Aorta (tissue), 5 donors: ENCODE data around the gene NUP210. TPM values are rescaled to one million over a fixed set of nuclear protein-coding genes. Genes with fewer than 3 reads are reported as not detected.
A peak's percentile ranks its signal among the peaks of the same experiment; 100 is the strongest.

Source experiments
- ATAC-seq: fragments of 200-7000 bp; cut with Tn5 transposase; one replicate; pipeline ENCODE4 v1.9.1; 2022; ENCODE audit warnings: moderate library complexity; ENCODE audit not compliant: low FRiP score
- DNase-seq, 2 donors: peaks; one replicate each; pipeline ENCODE4 v3.0.0-alpha.2; 2020
- H3K27ac ChIP-seq, 2 donors: one replicate each; pipeline ENCODE4 v1.5.1; 2013; ENCODE audit warnings: low read length in 2 of 2, mild to moderate bottlenecking in 2 of 2, moderate library complexity in 2 of 2, control low read depth in 1 of 2, inconsistent platforms in 1 of 2, low read depth in 1 of 2
- H3K27me3 ChIP-seq, 2 donors: one replicate each; pipeline ENCODE4 v1.6.1; 2013; ENCODE audit warnings: control low read depth in 1 of 2, low read length in 1 of 2, mild to moderate bottlenecking in 1 of 2, moderate library complexity in 1 of 2; ENCODE audit not compliant: insufficient read depth in 2 of 2, control insufficient read depth in 1 of 2
- H3K36me3 ChIP-seq, 2 donors: one replicate each; pipeline ENCODE4 v1.6.1; 2013; ENCODE audit warnings: control low read depth in 1 of 2, low read length in 1 of 2, mild to moderate bottlenecking in 1 of 2; ENCODE audit not compliant: insufficient read depth in 2 of 2, control insufficient read depth in 1 of 2
- H3K4me1 ChIP-seq, 2 donors: one replicate each; pipeline ENCODE4 v1.6.1; 2013; ENCODE audit warnings: low read length in 2 of 2, control low read depth in 1 of 2, mild to moderate bottlenecking in 1 of 2, moderate library complexity in 1 of 2; ENCODE audit not compliant: insufficient read depth in 2 of 2, control insufficient read depth in 1 of 2
- H3K4me3 ChIP-seq, 2 donors: one replicate each; pipeline ENCODE4 v1.5.1; 2013; ENCODE audit warnings: low read length in 2 of 2, control low read depth in 1 of 2, mild to moderate bottlenecking in 1 of 2
- H3K9me3 ChIP-seq: one replicate; pipeline ENCODE4 v1.6.1; 2013; ENCODE audit warnings: mild to moderate bottlenecking, low read length; ENCODE audit not compliant: control insufficient read depth
- WGBS, 2 donors: extraction: QIAGEN DNeasy Blood & Tissue Kit; methylation state at CpG; one replicate each; pipeline ENCODE4 v1.1.7; 2013; 5-methylcytosine and 5-hydroxymethylcytosine counted together
- intact Hi-C, 2 donors: fragments of 100-400 bp; cut with DNase I; formaldehyde crosslinking; loops; one replicate each; pipeline versions ENCODE4 v1.14.2 to v1.15.0; 2022
- polyA plus RNA-seq, 2 donors: library from polyadenylated mRNA; stranded (reverse); fragments of 200-250 nt; gene quantifications; one replicate each; pipeline ENCODE4 v1.2.3, GENCODE V29; 2013
- total RNA-seq, 2 donors: library from RNA; stranded (reverse); fragmentation: NEBNext Ultra II Directional; extraction: Animal tissue kit (Norgen Biotek cat#: 25700); gene quantifications; one replicate each; pipeline ENCODE4 v1.2.1, GENCODE V29; 2021
- donor health status: healthy with polysubstance abuse.
- donor health status: Bipolar disorder and iron deficiency.
- donor health status: DM: no; HTN: no; CAD: no.
- donor health status: DM: no; HTN: no; CAD: no.
- donor health status: DM: yes; HTN: yes; CAD: no.

NUP210 gene
- total and polyA plus RNA-seq, 4 donors = 0.49 to 4.8 (median 1.7) TPM

- ATAC-seq (no peak), DNase-seq (peak in 1 of 2 donors; percentile 71)
- 70 to 71% methylated on average over 23 of the region's 23 CpGs for WGBS, 2 donors
- intact Hi-C loops = no loop called here
- Histone ChIP-seq H3K9me3 (no peaks in the 10 kb centered on the region), H3K27me3 (no peaks in the 10 kb centered on the region), H3K4me3 (no peak overlapping the region), H3K4me1 (no peaks in the 10 kb centered on the region), H3K27ac (no peak overlapping the region), H3K36me3 (no peaks in the 10 kb centered on the region)
Observed at GRCh38 chr3:13346481-13347389, 73.4 kb downstream of the NUP210 start.

- intact Hi-C loops = no loop called here
- no peak overlapping the region for H3K27ac ChIP-seq
- no peaks in the 10 kb centered on the region for H3K27me3 ChIP-seq
- H3K36me3 ChIP-seq = no peaks in the 10 kb centered on the region
- no peak overlapping the region for H3K4me3 ChIP-seq
- no peaks in the 10 kb centered on the region for H3K9me3 ChIP-seq
- 94 to 95% methylated on average over 6 of the region's 6 CpGs for WGBS, 2 donors
- no peak for ATAC-seq
- no peaks in the 10 kb centered on the region for H3K4me1 ChIP-seq
- no peak for DNase-seq
Observed at GRCh38 chr3:13345772-13346171, 74.3 kb downstream of the NUP210 start.

DNA sequence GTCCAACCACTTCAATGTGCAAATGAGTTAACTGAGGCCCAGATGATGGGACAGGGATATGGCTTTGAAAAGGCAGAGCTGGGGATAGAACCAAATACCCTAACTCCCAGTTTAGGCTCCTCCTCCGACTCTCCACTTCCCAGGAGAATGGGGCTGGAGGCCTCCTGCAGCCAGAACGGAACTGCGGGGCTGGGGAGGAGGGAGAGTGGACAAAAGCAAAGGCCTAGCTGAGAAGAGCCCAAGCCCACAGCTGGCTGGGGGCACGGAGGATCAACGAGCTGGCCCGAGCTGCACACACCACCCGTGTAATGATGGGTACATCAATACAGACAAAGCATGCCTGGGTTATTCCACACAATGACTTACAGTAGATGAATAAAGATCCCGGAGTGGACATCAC, 74.8 kb downstream of the NUP210 start:
- Histone ChIP-seq H3K4me3 (no peak overlapping the region), H3K27ac (no peak overlapping the region), H3K9me3 (no peaks in the 10 kb centered on the region), H3K27me3 (no peaks in the 10 kb centered on the region), H3K4me1 (no peaks in the 10 kb centered on the region), H3K36me3 (no peaks in the 10 kb centered on the region)
- ATAC-seq = no peak
- intact Hi-C loops = no loop called here
- 93 to 95% methylated on average over 8 of the region's 8 CpGs for WGBS, 2 donors
- no peak for DNase-seq

GRCh38 chr3:13344663-13345062, 75.5 kb downstream of the NUP210 start:
- intact Hi-C loops = no loop called here
- WGBS, 2 donors = 89 to 92% methylated on average over 9 of the region's 9 CpGs
- no peaks in the 10 kb centered on the region for H3K9me3 ChIP-seq

DNA sequence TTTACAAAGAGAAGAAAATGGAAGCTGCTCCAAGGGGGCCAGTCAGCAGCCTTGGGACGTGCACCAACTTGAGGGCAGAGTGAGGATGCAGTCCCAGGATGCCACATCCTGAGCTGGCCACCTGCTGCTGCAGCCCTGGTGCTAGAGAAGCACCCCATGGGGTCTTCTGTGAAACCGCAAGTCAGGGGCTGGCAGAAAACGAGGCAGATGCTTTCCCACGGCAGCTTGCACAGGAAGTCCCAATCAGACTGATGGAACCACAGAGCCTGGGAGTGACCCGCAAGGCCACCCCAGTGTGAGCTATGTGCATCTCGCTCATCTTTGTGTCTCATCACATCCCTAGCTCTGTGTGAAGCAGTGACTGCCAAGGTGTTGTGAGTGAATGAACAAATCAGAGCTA, 76.5 kb downstream of the NUP210 start:
- DNase-seq (no peak), ATAC-seq (no peak)
- Histone ChIP-seq H3K4me1 (no peaks in the 10 kb centered on the region), H3K27ac (no peak overlapping the region), H3K4me3 (no peak overlapping the region), H3K9me3 (no peaks in the 10 kb centered on the region), H3K27me3 (no peaks in the 10 kb centered on the region), H3K36me3 (no peaks in the 10 kb centered on the region)
- intact Hi-C loops = no loop called here
- WGBS, 2 donors = 88 to 89% methylated on average over 6 of the region's 6 CpGs

More at GRCh38 chr3:13344663-13345062, 75.5 kb downstream of the NUP210 start:
- H3K27me3 ChIP-seq = no peaks in the 10 kb centered on the region
- no peak for ATAC-seq
- H3K36me3 ChIP-seq = no peaks in the 10 kb centered on the region
- no peak overlapping the region for H3K4me3 ChIP-seq
- H3K4me1 ChIP-seq = no peaks in the 10 kb centered on the region
- no peak overlapping the region for H3K27ac ChIP-seq
- DNase-seq = no peak

DNA sequence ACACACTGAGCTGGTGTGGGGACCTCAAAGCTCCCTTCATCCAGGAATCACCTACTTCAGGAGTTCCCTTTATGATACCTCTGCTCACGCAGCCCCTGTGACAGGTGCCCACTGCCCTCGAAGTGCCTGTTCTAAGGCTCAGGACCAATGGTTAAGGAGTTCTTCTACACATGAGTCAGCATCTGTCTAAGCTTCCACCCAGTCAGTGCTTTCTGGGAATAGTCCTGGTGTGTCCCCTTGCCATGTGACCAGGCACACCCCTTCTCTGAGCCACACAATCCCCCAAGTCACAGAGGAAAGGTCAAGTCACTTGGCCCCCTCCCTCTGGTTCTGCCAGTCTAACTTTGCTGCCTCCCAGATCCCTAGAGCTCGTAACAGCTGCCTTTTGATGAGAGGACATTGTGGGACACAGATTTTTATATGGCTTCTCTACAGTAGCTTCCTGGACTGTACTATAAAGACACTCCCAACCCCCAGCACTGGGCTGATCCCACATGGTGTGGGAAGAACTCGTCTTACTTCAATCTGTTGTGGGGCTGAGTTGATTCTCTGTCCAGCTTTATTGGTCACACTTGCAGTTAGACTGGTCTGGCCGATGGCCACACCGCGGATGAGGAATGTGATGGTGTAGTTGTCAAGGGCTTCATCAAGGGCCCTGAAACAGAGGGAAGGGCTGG, 78.8 kb downstream of the NUP210 start:
- Histone ChIP-seq H3K27ac (no peak overlapping the region), H3K9me3 (no peaks in the 10 kb centered on the region), H3K27me3 (no peaks in the 10 kb centered on the region), H3K4me3 (no peak overlapping the region), H3K4me1 (no peaks in the 10 kb centered on the region), H3K36me3 (no peaks in the 10 kb centered on the region)
- intact Hi-C loops = no loop called here
- ATAC-seq (no peak), DNase-seq (no peak)
- 93 to 95% methylated on average over 7 of the region's 7 CpGs for WGBS, 2 donors

DNA sequence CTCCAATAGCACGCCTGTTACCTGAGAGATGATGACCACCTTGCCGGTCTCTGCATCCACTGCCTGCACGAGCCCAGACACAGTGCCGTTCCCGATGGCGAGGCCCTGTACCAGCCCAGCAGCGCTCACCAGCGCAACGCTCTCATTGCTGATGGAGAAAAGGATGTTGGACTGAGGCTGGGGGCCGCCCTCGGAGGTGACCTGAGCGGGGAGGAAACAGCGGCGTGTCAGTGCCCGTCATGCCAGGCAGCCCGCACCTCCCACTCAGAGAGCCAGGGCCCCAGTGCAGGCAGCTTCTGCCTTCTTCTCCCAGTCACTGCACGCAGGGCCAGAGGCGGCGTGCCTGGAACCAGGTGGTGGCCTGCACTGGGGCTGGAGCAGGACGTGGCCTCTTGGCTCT, 80.3 kb downstream of the NUP210 start:
- ATAC-seq = no peak
- Histone ChIP-seq H3K4me1 (no peaks in the 10 kb centered on the region), H3K9me3 (no peaks in the 10 kb centered on the region), H3K27ac (no peak overlapping the region), H3K36me3 (no peaks in the 10 kb centered on the region), H3K4me3 (no peak overlapping the region), H3K27me3 (no peaks in the 10 kb centered on the region)
- 96% methylated on average over 20 of the region's 20 CpGs for WGBS, 2 donors
- no peak for DNase-seq
- intact Hi-C loops = no loop called here

DNA sequence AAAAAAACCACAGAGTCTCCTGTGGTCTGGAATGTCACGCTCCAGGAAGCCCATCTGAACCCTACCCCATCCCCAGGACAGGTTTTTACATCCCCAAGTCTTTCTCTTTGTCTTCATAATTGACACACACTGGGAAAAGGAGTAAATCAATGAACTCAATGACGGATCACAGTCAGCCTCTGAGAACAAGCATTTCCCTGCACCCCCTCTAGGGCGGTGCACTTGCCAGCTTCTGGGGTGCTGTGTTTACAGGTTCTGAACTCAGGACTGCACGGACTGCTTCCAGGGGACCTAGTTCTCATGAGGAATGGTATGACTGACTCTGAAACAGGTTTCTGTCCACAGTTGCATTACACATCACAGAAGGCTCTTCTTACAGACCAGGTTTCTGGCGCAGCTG, 81.1 kb downstream of the NUP210 start:
- H3K4me3 ChIP-seq = no peak overlapping the region
- intact Hi-C loops = no loop called here
- H3K27me3 ChIP-seq = no peaks in the 10 kb centered on the region
- no peak overlapping the region for H3K27ac ChIP-seq
- DNase-seq (no peak), ATAC-seq (no peak)
- no peaks in the 10 kb centered on the region for H3K36me3 ChIP-seq
- no peaks in the 10 kb centered on the region for H3K4me1 ChIP-seq
- H3K9me3 ChIP-seq = no peaks in the 10 kb centered on the region
- WGBS, 2 donors = 94 to 95% methylated on average over 5 of the region's 5 CpGs

DNA sequence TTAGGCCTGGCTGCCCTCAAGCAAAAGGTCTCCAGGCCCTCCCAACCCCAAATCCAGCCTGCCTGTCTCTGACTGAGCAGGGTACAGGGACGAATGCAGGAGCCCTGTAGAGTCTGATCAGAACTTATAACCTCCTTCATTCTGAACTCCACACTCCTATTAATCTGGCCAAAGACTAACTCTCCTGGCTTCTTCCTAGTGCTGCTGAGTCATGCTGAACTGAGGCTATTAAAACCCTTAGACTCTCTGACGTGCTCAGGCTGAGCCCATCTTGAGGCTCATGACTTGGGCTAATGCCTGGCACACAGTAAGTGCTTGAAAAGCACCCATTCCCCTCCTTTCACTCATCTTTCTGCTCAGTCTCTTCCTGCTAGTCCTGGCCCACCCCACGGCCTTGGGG, 81.9 kb downstream of the NUP210 start:
- Histone ChIP-seq H3K36me3 (no peaks in the 10 kb centered on the region), H3K4me1 (no peaks in the 10 kb centered on the region), H3K27ac (no peak overlapping the region), H3K9me3 (no peaks in the 10 kb centered on the region), H3K4me3 (no peak overlapping the region), H3K27me3 (no peaks in the 10 kb centered on the region)
- no peak for ATAC-seq
- intact Hi-C loops = no loop called here
- 93 to 96% methylated on average over 3 of the region's 3 CpGs for WGBS, 2 donors
- no peak for DNase-seq
